ENCODE results near the gene SEPTIN8. TPM values are rescaled to one million over a fixed set of nuclear protein-coding genes. Genes with fewer than 3 reads are reported as not detected.

Gene SEPTIN8
- total and polyA plus RNA-seq, 5 experiments from 2014 or later = 0.82 to 6.6 (median 1.2) TPM

GRCh38 chr5:132788990-132789886 lies 12.2 kb upstream of the SEPTIN8 start:
- POLR2A ChIA-PET = no interaction called here
- no peak overlapping the region for H3K4me3 Mint-ChIP-seq

GRCh38 chr5:132788508-132788907 lies 11.5 kb upstream of the SEPTIN8 start:
- Mint-ChIP-seq H3K27me3 (peaks cover 14 to 36% (median 26%) of the 10 kb centered on the region in 5 donors), H3K4me1 (peaks cover 0 to 3% (median 0%) of the 10 kb centered on the region in 4 donors), H3K4me3 (no peak overlapping the region), H3K36me3 (no peaks in the 10 kb centered on the region), H3K27ac (no peak overlapping the region), H3K9me3 (no peaks in the 10 kb centered on the region)
- DNase-seq (no peak), ATAC-seq (no peak)
- POLR2A ChIA-PET = no interaction called here

More at GRCh38 chr5:132788990-132789886, 12.2 kb upstream of the SEPTIN8 start:
- Mint-ChIP-seq H3K36me3 (peaks cover 0 to under 1% (median 0%) of the 10 kb centered on the region in 3 donors), H3K27ac (peak overlapping the region in 1 of 10 donors; percentile 15), H3K9me3 (no peaks in the 10 kb centered on the region), H3K4me1 (peaks cover 0 to 3% (median 0%) of the 10 kb centered on the region in 4 donors), H3K27me3 (peaks cover 16 to 36% (median 22%) of the 10 kb centered on the region in 5 donors)
- ATAC-seq = no peak
- no peak for DNase-seq

- H3K27ac Mint-ChIP-seq = peak overlapping the region in 1 of 10 donors; percentile 46
- H3K9me3 Mint-ChIP-seq = no peaks in the 10 kb centered on the region
- POLR2A ChIA-PET = interaction anchor here (0.5 kb wide), 1 partner anchor 69 kb away, joined by 3 read pairs; no protein-coding TSS in a partner anchor
- no peak for ATAC-seq
- peaks cover 0 to 3% (median 0%) of the 10 kb centered on the region in 4 donors for H3K4me1 Mint-ChIP-seq
- H3K27me3 Mint-ChIP-seq = peaks cover 19 to 37% (median 22%) of the 10 kb centered on the region in 5 donors
- DNase-seq = no peak
- H3K4me3 Mint-ChIP-seq = no peak overlapping the region
- H3K36me3 Mint-ChIP-seq = no peaks in the 10 kb centered on the region
These were observed 10.0 kb upstream of the SEPTIN8 start for GRCh38 chr5:132787076-132787475.

GRCh38 chr5:132785864-132786263 lies 8.8 kb upstream of the SEPTIN8 start:
- H3K27ac Mint-ChIP-seq = no peak overlapping the region
- H3K4me1 Mint-ChIP-seq = peaks cover 1 to 11% (median 6%) of the 10 kb centered on the region in 4 donors
- no peaks in the 10 kb centered on the region for H3K9me3 Mint-ChIP-seq
- no peak overlapping the region for H3K4me3 Mint-ChIP-seq
- no peak for DNase-seq
- H3K27me3 Mint-ChIP-seq = peaks cover 19 to 40% (median 27%) of the 10 kb centered on the region in 5 donors
- no peak for ATAC-seq
- H3K36me3 Mint-ChIP-seq = no peaks in the 10 kb centered on the region
- POLR2A ChIA-PET = no interaction called here

GRCh38 chr5:132785365-132785764 lies 8.3 kb upstream of the SEPTIN8 start:
- peaks cover 17 to 40% (median 27%) of the 10 kb centered on the region in 5 donors for H3K27me3 Mint-ChIP-seq
- H3K4me1 Mint-ChIP-seq = peaks cover 4 to 16% (median 8%) of the 10 kb centered on the region in 4 donors
- no peaks in the 10 kb centered on the region for H3K36me3 Mint-ChIP-seq
- POLR2A ChIA-PET = no interaction called here
- no peak overlapping the region for H3K4me3 Mint-ChIP-seq
- ATAC-seq (no peak), DNase-seq (no peak)
- no peaks in the 10 kb centered on the region for H3K9me3 Mint-ChIP-seq
- no peak overlapping the region for H3K27ac Mint-ChIP-seq

- Mint-ChIP-seq H3K27ac (no peak overlapping the region), H3K4me1 (peaks cover 14 to 42% (median 22%) of the 10 kb centered on the region in 4 donors), H3K9me3 (no peaks in the 10 kb centered on the region), H3K4me3 (no peak overlapping the region), H3K36me3 (no peaks in the 10 kb centered on the region), H3K27me3 (peaks cover 16 to 65% (median 45%) of the 10 kb centered on the region in 5 donors)
- POLR2A ChIA-PET = no interaction called here
- ATAC-seq (no peak), DNase-seq (no peak)
These were observed 5.1 kb upstream of the SEPTIN8 start for GRCh38 chr5:132782101-132782500.

- POLR2A ChIA-PET = interaction anchor here (0.6 kb wide), 1 partner anchor 493 kb away, joined by 3 read pairs; no protein-coding TSS in a partner anchor
- no peaks in the 10 kb centered on the region for H3K9me3 Mint-ChIP-seq
- peaks cover 14 to 43% (median 24%) of the 10 kb centered on the region in 4 donors for H3K4me1 Mint-ChIP-seq
- peak overlapping the region in 1 of 10 donors; percentile 10 for H3K4me3 Mint-ChIP-seq
- H3K36me3 Mint-ChIP-seq = no peaks in the 10 kb centered on the region
- no peak for ATAC-seq
- DNase-seq = no peak
- H3K27ac Mint-ChIP-seq = no peak overlapping the region
- H3K27me3 Mint-ChIP-seq = peaks cover 14 to 63% (median 45%) of the 10 kb centered on the region in 5 donors
These were observed 4.0 kb upstream of the SEPTIN8 start for GRCh38 chr5:132781029-132781428.

- peak overlapping the region in 1 of 10 donors; percentile 10 for H3K4me3 Mint-ChIP-seq
- H3K27me3 Mint-ChIP-seq = peaks cover 11 to 58% (median 41%) of the 10 kb centered on the region in 5 donors
- no peaks in the 10 kb centered on the region for H3K9me3 Mint-ChIP-seq
These were observed 3.5 kb upstream of the SEPTIN8 start for GRCh38 chr5:132780577-132780976.

GRCh38 chr5:132779961-132780360 lies 2.9 kb upstream of the SEPTIN8 start:
- POLR2A ChIA-PET = no interaction called here
- ATAC-seq = no peak
- H3K4me3 Mint-ChIP-seq = peak overlapping the region in 2 of 10 donors; percentile 1 to 37
- peaks cover 13 to 54% (median 30%) of the 10 kb centered on the region in 4 donors for H3K4me1 Mint-ChIP-seq
- H3K27me3 Mint-ChIP-seq = peaks cover 7 to 52% (median 40%) of the 10 kb centered on the region in 5 donors
- no peaks in the 10 kb centered on the region for H3K9me3 Mint-ChIP-seq
- H3K36me3 Mint-ChIP-seq = no peaks in the 10 kb centered on the region
- peak overlapping the region in 1 of 10 donors; percentile 64 for H3K27ac Mint-ChIP-seq
- DNase-seq = no peak

More at GRCh38 chr5:132780577-132780976, 3.5 kb upstream of the SEPTIN8 start:
- POLR2A ChIA-PET = no interaction called here
- H3K36me3 Mint-ChIP-seq = no peaks in the 10 kb centered on the region
- H3K27ac Mint-ChIP-seq = no peak overlapping the region
- ATAC-seq = no peak
- H3K4me1 Mint-ChIP-seq = peaks cover 14 to 47% (median 27%) of the 10 kb centered on the region in 4 donors
- DNase-seq = peak in 2 of 10 donors; percentile 13 to 22

GRCh38 chr5:132778856-132779255 lies 1.8 kb upstream of the SEPTIN8 start:
- POLR2A ChIA-PET = interaction anchor here (1.4 kb wide), 1 partner anchor 15 kb away, joined by 3 read pairs; no protein-coding TSS in a partner anchor
- Mint-ChIP-seq H3K4me3 (peak overlapping the region in 5 of 10 donors; percentile 1 to 83 (median 54)), H3K27ac (no peak overlapping the region), H3K4me1 (peaks cover 14 to 56% (median 30%) of the 10 kb centered on the region in 4 donors), H3K27me3 (peaks cover 5 to 48% (median 43%) of the 10 kb centered on the region in 5 donors), H3K36me3 (no peaks in the 10 kb centered on the region), H3K9me3 (no peaks in the 10 kb centered on the region)
- ATAC-seq = no peak
- no peak for DNase-seq

GRCh38 chr5:132778129-132778528 lies 1.1 kb upstream of the SEPTIN8 start:
- DNase-seq = no peak
- ATAC-seq = no peak
- Mint-ChIP-seq H3K36me3 (no peaks in the 10 kb centered on the region), H3K27ac (peak overlapping the region in 9 of 10 donors; percentile 3 to 86 (median 41)), H3K4me1 (peaks cover 14 to 56% (median 30%) of the 10 kb centered on the region in 4 donors), H3K4me3 (peak overlapping the region; percentile 72 to 91 (median 80)), H3K27me3 (peaks cover 4 to 47% (median 41%) of the 10 kb centered on the region in 5 donors), H3K9me3 (no peaks in the 10 kb centered on the region)
- POLR2A ChIA-PET = interaction anchor here (1.1 to 1.4 kb wide), 3 partner anchors 14 to 40 kb away, joined by 3 to 6 read pairs (median 3); partner anchors contain the start of genes CCNI2 and KIF3A

- ATAC-seq (peak; percentile 68 to 80), DNase-seq (peak in 2 of 10 donors; percentile 24 to 29)
- H3K4me1 Mint-ChIP-seq = peaks cover 16 to 54% (median 30%) of the 10 kb centered on the region in 4 donors
These were observed 166 bp downstream of the SEPTIN8 start for GRCh38 chr5:132776938-132777208.

More at GRCh38 chr5:132776938-132777208, 166 bp downstream of the SEPTIN8 start:
- Mint-ChIP-seq H3K36me3 (no peaks in the 10 kb centered on the region), H3K27ac (no peak overlapping the region), H3K9me3 (no peaks in the 10 kb centered on the region), H3K27me3 (peaks cover 0 to 38% (median 32%) of the 10 kb centered on the region in 5 donors), H3K4me3 (peak overlapping the region in 1 of 10 donors; percentile 50)
- POLR2A ChIA-PET = interaction anchor here (0.6 to 1.4 kb wide), 3 partner anchors 22 to 187 kb away, joined by 3 to 6 read pairs (median 3); partner anchors contain the start of genes AFF4 and CCNI2

Data from naive thymus-derived CD8-positive, alpha-beta T cell (primary cell).